Dermis blood vessel endothelial cell (primary cell): ENCODE measurements around the gene RNASET2. TPM values are rescaled to one million over a fixed set of nuclear protein-coding genes. Genes with fewer than 3 reads are reported as not detected.
A peak's percentile ranks its signal among the peaks of the same experiment; 100 is the strongest.
"Not testable (repeated sequence)": the region's sequence is repeated elsewhere in the genome, so short reads cannot be mapped to it uniquely, and the experiment has no call there.

Experiments
- DNase-seq: peaks from one replicate; pipeline ENCODE4 v3.0.0; 2010
- total RNA-seq: library from RNA; depleted of rRNA; stranded (reverse); fragments of >200 nt; gene quantifications from 2 replicates; pipeline ENCODE4 v1.2.3, GENCODE V29; 2014

RNASET2 gene
- total RNA-seq, 1 donor from 2014 or later, result 12.6 TPM

GRCh38 chr6:166969390-166970002 lies 13.1 kb upstream of the RNASET2 start:
- DNase-seq, result no peak

GRCh38 chr6:166966268-166966667 lies 9.9 kb upstream of the RNASET2 start:
- DNase-seq, result no peak

- DNase-seq, result no peak
These were observed 4.2 kb upstream of the RNASET2 start for GRCh38 chr6:166960609-166960978.

GRCh38 chr6:166959911-166960608 lies 3.7 kb upstream of the RNASET2 start:
- DNase-seq, result peak; percentile 54

GRCh38 chr6:166958926-166959861 lies 2.8 kb upstream of the RNASET2 start:
- peak; percentile 65 for DNase-seq

- DNase-seq, result no peak
These were observed 1.4 kb upstream of the RNASET2 start for GRCh38 chr6:166957805-166958076.

- peak; percentile 14 for DNase-seq
These were observed 896 bp upstream of the RNASET2 start for GRCh38 chr6:166957087-166957804.

- no peak for DNase-seq
These were observed 396 bp downstream of the RNASET2 start for GRCh38 chr6:166955865-166956443.

- DNase-seq, result peak; percentile 10
These were observed 1.1 kb downstream of the RNASET2 start for GRCh38 chr6:166955121-166955864.

GRCh38 chr6:166954118-166954713 lies 2.1 kb downstream of the RNASET2 start:
- DNase-seq, result no peak

- no peak for DNase-seq
These were observed 3.5 kb downstream of the RNASET2 start for GRCh38 chr6:166952567-166953486.

GRCh38 chr6:166952121-166952520 lies 4.2 kb downstream of the RNASET2 start:
- no peak for DNase-seq

- no peak for DNase-seq
These were observed 4.7 kb downstream of the RNASET2 start for GRCh38 chr6:166951670-166952060.

GRCh38 chr6:166950892-166951669 lies 5.3 kb downstream of the RNASET2 start:
- DNase-seq, result peak; percentile 70

GRCh38 chr6:166950443-166950821 lies 5.9 kb downstream of the RNASET2 start:
- DNase-seq, result no peak

GRCh38 chr6:166949528-166950442 lies 6.6 kb downstream of the RNASET2 start:
- DNase-seq, result no peak

- DNase-seq, result not testable (repeated sequence)
These were observed 7.6 kb downstream of the RNASET2 start for GRCh38 chr6:166948724-166949123.

- DNase-seq, result no peak
These were observed 9.1 kb downstream of the RNASET2 start for GRCh38 chr6:166947251-166947650.
